H1 (cell line): Measurements from ENCODE around the gene ZBTB40. TPM values are rescaled to one million over a fixed set of nuclear protein-coding genes. Genes with fewer than 3 reads are reported as not detected.

Experiments used
- CTCF ChIA-PET: fragments of 300-600 bp; sonication (Branson Sonifier 250); formaldehyde crosslinking; loops from one replicate; lab custom pipeline; 2021; ENCODE audit not compliant: partially characterized antibody; lab: Charles Lee
- POLR2A ChIA-PET: fragments of 300-600 bp; sonication (Branson Sonifier 250); formaldehyde crosslinking; loops from one replicate; lab custom pipeline; 2021; ENCODE audit warnings: inconsistent platforms; ENCODE audit not compliant: partially characterized antibody; lab: Charles Lee
- DNase-seq, 2 experiments: peaks; one replicate each; pipeline versions ENCODE4 v3.0.0 to v3.0.0-alpha.2; 2010 to 2022; ENCODE audit warnings: low spot score in 2 of 2, low read depth in 1 of 2, mixed read lengths in 1 of 2
- FAIRE-seq: peaks from 2 replicates; lab custom pipeline; 2011; peaks lifted over from hg19 to GRCh38; lab: Jason Lieb, UNC
- H2AFZ ChIP-seq: 2 replicates; pipeline ENCODE4 v1.8.1; 2012; ENCODE audit warnings: low read length, inconsistent platforms
- H2AK5ac ChIP-seq: 2 replicates; pipeline ENCODE4 v1.6.1; 2013; ENCODE audit warnings: low read depth, low read length
- H2BK120ac ChIP-seq: replicated peaks from 2 replicates; pipeline ENCODE3; 2013; ENCODE audit warnings: low read depth, low read length, inconsistent platforms
- H2BK12ac ChIP-seq: 2 replicates; pipeline ENCODE4 v1.6.1; 2013; ENCODE audit warnings: low read depth, low read length
- H2BK15ac ChIP-seq: 2 replicates; pipeline ENCODE4 v1.6.1; 2013; ENCODE audit warnings: low read length
- H2BK20ac ChIP-seq: 2 replicates; pipeline ENCODE4 v1.6.1; 2013; ENCODE audit warnings: low read length
- H2BK5ac ChIP-seq: 2 replicates; pipeline ENCODE4 v1.6.1; 2013; ENCODE audit warnings: low read depth, low read length
- H3K14ac ChIP-seq: 2 replicates; pipeline ENCODE4 v1.6.1; 2013; ENCODE audit warnings: inconsistent platforms; ENCODE audit not compliant: insufficient read length
- H3K18ac ChIP-seq: 2 replicates; pipeline ENCODE4 v1.6.1; 2013; ENCODE audit warnings: low read length; ENCODE audit errors: extremely low read depth
- H3K23ac ChIP-seq: 2 replicates; pipeline ENCODE4 v1.6.1; 2013; ENCODE audit warnings: inconsistent platforms; ENCODE audit not compliant: insufficient read length
- H3K23me2 ChIP-seq: 2 replicates; pipeline ENCODE4 v1.6.1; 2013; ENCODE audit warnings: low read depth, low read length
- H3K27ac ChIP-seq: 2 replicates; pipeline ENCODE4 v1.6.1; 2011; ENCODE audit warnings: low read depth, low read length, inconsistent platforms
- H3K27me3 ChIP-seq, 4 experiments: replicated peaks in 1 of 4; 1 replicate in 1 of 4; 2 replicates in 3 of 4; pipeline versions ENCODE4 v1.6.1 to v1.8.1; 2011 to 2013; ENCODE audit warnings: low read length in 3 of 4, mild to moderate bottlenecking in 3 of 4, inconsistent platforms in 2 of 4, mixed read lengths in 2 of 4, moderate library complexity in 1 of 4; ENCODE audit not compliant: control insufficient read depth in 3 of 4, insufficient read depth in 3 of 4; ENCODE audit errors: extremely low read depth in 1 of 4
- H3K36me3 ChIP-seq, 4 experiments: 2 replicates each; pipeline versions ENCODE4 v1.6.1 to v1.8.1; 2011 to 2013; ENCODE audit warnings: mild to moderate bottlenecking in 4 of 4, low read length in 3 of 4, moderate library complexity in 2 of 4, control low read depth in 1 of 4, inconsistent platforms in 1 of 4; ENCODE audit not compliant: insufficient read depth in 4 of 4, control insufficient read depth in 2 of 4
- H3K4ac ChIP-seq: replicated peaks from 2 replicates; pipeline ENCODE3; 2013; ENCODE audit warnings: low read length, low read depth, mixed read lengths, inconsistent platforms; ENCODE audit not compliant: insufficient read length
- H3K4me1 ChIP-seq, 4 experiments: replicated peaks in 1 of 4; 1 replicate in 1 of 4; 2 replicates in 3 of 4; pipeline versions ENCODE4 v1.6.1 to v1.8.1; 2011 to 2013; ENCODE audit warnings: low read length in 3 of 4, inconsistent platforms in 2 of 4, mixed read lengths in 1 of 4; ENCODE audit not compliant: insufficient read depth in 4 of 4, control insufficient read depth in 3 of 4
- H3K4me2 ChIP-seq, 2 experiments: 2 replicates each; pipeline versions ENCODE4 v1.6.1 to v1.8.1; 2011 to 2013; ENCODE audit warnings: low read depth in 2 of 2, low read length in 2 of 2, control low read depth in 1 of 2, inconsistent platforms in 1 of 2, mild to moderate bottlenecking in 1 of 2; ENCODE audit not compliant: insufficient read depth in 1 of 2
- H3K4me3 ChIP-seq, 4 experiments: fragments of 200-600, 300-600 bp in 1 of 4; sonication (generic), shearing (Covaris generic), sonication (Bioruptor Twin) in 1 of 4; 2 replicates each; pipeline versions ENCODE4 v1.5.1 to v1.8.1; 2011 to 2016; ENCODE audit warnings: low read length in 4 of 4, low read depth in 3 of 4, control low read depth in 2 of 4, inconsistent platforms in 2 of 4, mild to moderate bottlenecking in 2 of 4, mixed read lengths in 1 of 4, moderate library complexity in 1 of 4; ENCODE audit not compliant: insufficient read depth in 2 of 4; ENCODE audit errors: extremely low read depth in 1 of 4
- H3K56ac ChIP-seq: replicated peaks from 2 replicates; pipeline ENCODE3; 2013; ENCODE audit warnings: low read depth, mild to moderate bottlenecking, mixed read lengths, low read length, inconsistent platforms; ENCODE audit not compliant: insufficient read length
- H3K79me1 ChIP-seq: 2 replicates; pipeline ENCODE4 v1.6.1; 2013; ENCODE audit warnings: low read depth, low read length, control low read depth
- H3K79me2 ChIP-seq, 2 experiments: 2 replicates each; pipeline versions ENCODE4 v1.6.1 to v1.8.1; 2012 to 2013; ENCODE audit warnings: low read length in 2 of 2, mild to moderate bottlenecking in 2 of 2, inconsistent platforms in 1 of 2; ENCODE audit not compliant: insufficient read depth in 2 of 2, control insufficient read depth in 1 of 2
- H3K9ac ChIP-seq, 4 experiments: replicated peaks in 1 of 4; 1 replicate in 1 of 4; 2 replicates in 3 of 4; pipeline versions ENCODE4 v1.6.1 to v1.8.1; 2011 to 2013; ENCODE audit warnings: low read depth in 3 of 4, low read length in 3 of 4, control low read depth in 2 of 4, mild to moderate bottlenecking in 2 of 4, moderate library complexity in 2 of 4, inconsistent platforms in 1 of 4; ENCODE audit errors: extremely low read depth in 1 of 4
- H3K9me3 ChIP-seq, 2 experiments: 2 replicates each; pipeline versions ENCODE4 v1.6.1 to v1.8.1; 2012 to 2013; ENCODE audit warnings: mild to moderate bottlenecking in 2 of 2, moderate library complexity in 2 of 2, control low read depth in 1 of 2, inconsistent platforms in 1 of 2, low read depth in 1 of 2, low read length in 1 of 2, mixed read lengths in 1 of 2; ENCODE audit not compliant: insufficient read depth in 2 of 2
- H4K20me1 ChIP-seq, 2 experiments: replicated peaks in 1 of 2; 2 replicates each; pipeline versions ENCODE3 to v1.8.1; 2011 to 2013; ENCODE audit warnings: inconsistent platforms in 2 of 2, low read length in 2 of 2, mild to moderate bottlenecking in 1 of 2; ENCODE audit not compliant: insufficient read depth in 2 of 2, control insufficient read depth in 1 of 2
- H4K5ac ChIP-seq: 2 replicates; pipeline ENCODE4 v1.6.1; 2013; ENCODE audit warnings: low read length, low read depth, mixed read lengths, inconsistent platforms; ENCODE audit not compliant: insufficient read length
- H4K8ac ChIP-seq: 2 replicates; pipeline ENCODE4 v1.8.0; 2013; ENCODE audit warnings: mild to moderate bottlenecking, moderate library complexity, low read length, inconsistent platforms; ENCODE audit not compliant: insufficient read depth; ENCODE audit errors: extremely low read depth
- H4K91ac ChIP-seq: replicated peaks from 2 replicates; pipeline ENCODE3; 2013; ENCODE audit warnings: low read length, mixed read lengths, inconsistent platforms; ENCODE audit not compliant: insufficient read length
- ATF3 ChIP-seq: IDR thresholded peaks from 2 replicates; pipeline ENCODE4 v1.6.1; 2011; ENCODE audit warnings: low read depth, mild to moderate bottlenecking, low read length; ENCODE audit not compliant: insufficient read depth
- CHD1 ChIP-seq: IDR thresholded peaks from 2 replicates; pipeline ENCODE4 v1.6.1; 2012; ENCODE audit warnings: low read depth, low read length, improper control_type of control experiment
- HDAC2 ChIP-seq, 2 experiments: fragments of 300-600 bp in 1 of 2; sonication (generic) in 1 of 2; IDR thresholded peaks; 2 replicates each; pipeline ENCODE4 v1.6.1; 2011 to 2012; ENCODE audit warnings: low read depth in 2 of 2, low read length in 2 of 2, mild to moderate bottlenecking in 2 of 2, moderate library complexity in 2 of 2, borderline replicate concordance in 1 of 2, inconsistent platforms in 1 of 2
- PHF8 ChIP-seq: fragments of 200-600 bp; sonication (generic); conservative IDR thresholded peaks from 2 replicates; pipeline ENCODE4 v1.7.1; 2012; ENCODE audit warnings: low read depth, mild to moderate bottlenecking, inconsistent platforms, low read length, moderate library complexity
- SIN3A ChIP-seq, 2 experiments: IDR thresholded peaks in 1 of 2; conservative IDR thresholded peaks in 1 of 2; 2 replicates each; pipeline ENCODE4 v1.6.1; 2011 to 2012; ENCODE audit warnings: low read length in 2 of 2, improper control_type of control experiment in 1 of 2, low read depth in 1 of 2, mild to moderate bottlenecking in 1 of 2
- SP2 ChIP-seq: IDR thresholded peaks from 2 replicates; pipeline ENCODE4 v1.6.1; 2012; ENCODE audit warnings: mild to moderate bottlenecking, low read length, inconsistent platforms
- SUZ12 ChIP-seq: fragments of 200-600 bp; sonication (generic); IDR thresholded peaks from 2 replicates; pipeline ENCODE4 v1.6.1; 2012; ENCODE audit warnings: mild to moderate bottlenecking, inconsistent platforms, low read length, moderate library complexity, mixed read lengths
- TAF1 ChIP-seq: IDR thresholded peaks from 2 replicates; pipeline ENCODE4 v1.6.1; 2011; ENCODE audit warnings: mild to moderate bottlenecking, low read depth, low read length
- ZNF274 ChIP-seq: IDR thresholded peaks from 2 replicates; pipeline ENCODE4 v1.7.0; 2012; ENCODE audit warnings: low read length, borderline replicate concordance; ENCODE audit errors: extremely low read depth
- WGBS, 2 experiments: shearing (Covaris generic) in 1 of 2; methylation state at CpG; one replicate each; pipeline versions ENCODE4 v1.1.6 to v1.1.7; 2013 to 2015; ENCODE audit warnings: low lambda C conversion rate in 2 of 2, mixed read lengths in 2 of 2, inconsistent platforms in 1 of 2, low coverage in 1 of 2, missing lambda C conversion rate in 1 of 2; ENCODE audit not compliant: insufficient replicate concordance in 2 of 2, insufficient coverage in 1 of 2, insufficient read length in 1 of 2; ENCODE audit errors: extremely low coverage in 1 of 2, missing lambda C conversion rate in 1 of 2; 5-methylcytosine and 5-hydroxymethylcytosine counted together
- polyA plus RNA-seq, 7 experiments: library from polyadenylated mRNA; depleted of rRNA in 3 of 7; stranded (reverse) in 5 of 7; unstranded in 2 of 7; fragments of >200 nt in 5 of 7; fragments of 200-250 nt in 2 of 7; gene quantifications; 1 replicate in 5 of 7; 2 replicates in 1 of 7; 4 replicates in 1 of 7; pipeline versions ENCODE4 v1.2.1 to v1.2.3, GENCODE V29; 2011 to 2013; ENCODE audit warnings: missing spikeins in 2 of 7, mixed read lengths in 2 of 7
- total RNA-seq: library from RNA; stranded (reverse); fragmentation: NEBNext Ultra II Directional; extraction: Animal tissue kit (Norgen Biotek cat#: 25700); gene quantifications from 2 replicates; pipeline ENCODE4 v1.2.1, GENCODE V29; 2021

Gene ZBTB40
- total and polyA plus RNA-seq, 2 of the 8 experiments (the other 6 are each of a cell fraction or from before 2014, with no cell fraction given): 3.1 to 19.3 TPM

- H3K27ac ChIP-seq: no peak overlapping the region
- no peak overlapping the region for H2BK15ac ChIP-seq
- no peak overlapping the region for H3K4me2 ChIP-seq
- no peak overlapping the region for H3K18ac ChIP-seq
- H4K8ac ChIP-seq: no peak overlapping the region
- no peak overlapping the region for H2BK120ac ChIP-seq
- FAIRE-seq: no peak
- TF ChIP-seq SUZ12 (no peak), ATF3 (no peak), SIN3A (conservative IDR thresholded peaks at IDR 0.05 in 1 of 2, IDR thresholded peaks at IDR 0.05 in 1 of 2; ENCODE audit: low read depth in 1 of 2, low read length in 2 of 2) (no peak), PHF8 (no peak), CHD1 (no peak), TAF1 (no peak), ZNF274 (no peak), SP2 (no peak), HDAC2 (IDR thresholded peaks at IDR 0.05; ENCODE audit: borderline replicate concordance in 1 of 2, low read depth in 2 of 2, low read length in 2 of 2) (no peak)
- TF ChIP-seq, all 59 proteins: peak for 0
- Histone ChIP-seq H3K9me3 (no peaks in the 10 kb centered on the region; a peak in 1 of 4 replicates), H3K79me1 (no peaks in the 10 kb centered on the region; the same call in 1 of the 2 replicates), H3K27me3 (no peaks in the 10 kb centered on the region), H4K5ac (no peak overlapping the region), H2AK5ac (no peak overlapping the region), H3K23ac (no peak overlapping the region), H3K4ac (no peak overlapping the region), H3K56ac (no peak overlapping the region), H3K9ac (no peak overlapping the region), H4K20me1 (peaks cover 0 to 2% of the 10 kb centered on the region in 2 experiments), H3K4me3 (no peak overlapping the region), H2BK12ac (no peak overlapping the region), H3K14ac (no peak overlapping the region), H4K91ac (no peak overlapping the region), H3K23me2 (peaks cover 7% of the 10 kb centered on the region), H3K79me2 (peaks cover 0 to 21% of the 10 kb centered on the region in 2 experiments; a peak in 2 of 4 replicates), H2BK20ac (no peak overlapping the region), H2AFZ (no peak overlapping the region), H3K36me3 (no peaks in the 10 kb centered on the region), H3K4me1 (peaks cover 0 to 15% (median 4%) of the 10 kb centered on the region in 4 experiments; a peak in 6 of 7 replicates), H2BK5ac (no peak overlapping the region)
- WGBS, 2 experiments: 94% methylated on average over 4 of the region's 7 CpGs; no CpG with 5 or more reads in 1 of the 2 experiments
- ChIA-PET CTCF (no interaction called here), POLR2A (no interaction called here)
- DNase-seq: no peak
These were observed 2.0 kb upstream of the ZBTB40 start for GRCh38 chr1:22449636-22450035.
